Liver (tissue), 3 donors: ENCODE data around the gene ZNF74.
"Not testable (repeated sequence)": the region's sequence is repeated elsewhere in the genome, so short reads cannot be mapped to it uniquely, and the experiment has no call there.

Experiments
- CTCF ChIP-seq: fragments of 150-350 bp; IDR thresholded peaks from 2 replicates; pipeline ENCODE4 v1.5.1; 2017; ENCODE audit warnings: improper control_type of control experiment, low read depth, low read length; ENCODE audit not compliant: missing input control
- HNF4A ChIP-seq, 2 donors: conservative IDR thresholded peaks; 2 replicates each; pipeline ENCODE4 v1.6.1; 2016; ENCODE audit warnings: antibody characterized with exemption in 2 of 2, mild to moderate bottlenecking in 2 of 2
- JUND ChIP-seq, 2 donors: IDR thresholded peaks; 2 replicates each; pipeline ENCODE4 v1.6.1; 2016; ENCODE audit warnings: antibody characterized with exemption in 2 of 2
- MAX ChIP-seq: IDR thresholded peaks from 2 replicates; pipeline ENCODE4 v1.6.1; 2016; ENCODE audit warnings: antibody characterized with exemption
- RAD21 ChIP-seq, 2 donors: IDR thresholded peaks; 2 replicates each; pipeline ENCODE4 v1.6.1; 2016; ENCODE audit warnings: antibody characterized with exemption in 2 of 2, mild to moderate bottlenecking in 2 of 2
- REST ChIP-seq: IDR thresholded peaks from 2 replicates; pipeline ENCODE4 v1.6.1; 2016; ENCODE audit warnings: antibody characterized with exemption, mild to moderate bottlenecking
- SP1 ChIP-seq: IDR thresholded peaks from 2 replicates; pipeline ENCODE4 v1.6.1; 2018; ENCODE audit warnings: antibody characterized with exemption, mild to moderate bottlenecking
- TAF1 ChIP-seq: conservative IDR thresholded peaks from 2 replicates; pipeline ENCODE4 v1.6.1; 2016; ENCODE audit warnings: antibody characterized with exemption, mild to moderate bottlenecking
- donor health status: healthy.
- donor health status: healthy.

GRCh38 chr22:20392365-20392881, 1.5 kb upstream of the ZNF74 start:
- TF ChIP-seq CTCF; TAF1; MAX; HNF4A (conservative IDR thresholded peaks at IDR 0.05); RAD21 (IDR thresholded peaks at IDR 0.05); JUND (IDR thresholded peaks at IDR 0.05); SP1; REST: not testable (repeated sequence)
